ENCODE measurements around the gene CRYZL1. TPM values are rescaled to one million over a fixed set of nuclear protein-coding genes. Genes with fewer than 3 reads are reported as not detected.

The CRYZL1 gene
- total RNA-seq, 1 experiment from 2014 or later = 13.5 TPM

DNA sequence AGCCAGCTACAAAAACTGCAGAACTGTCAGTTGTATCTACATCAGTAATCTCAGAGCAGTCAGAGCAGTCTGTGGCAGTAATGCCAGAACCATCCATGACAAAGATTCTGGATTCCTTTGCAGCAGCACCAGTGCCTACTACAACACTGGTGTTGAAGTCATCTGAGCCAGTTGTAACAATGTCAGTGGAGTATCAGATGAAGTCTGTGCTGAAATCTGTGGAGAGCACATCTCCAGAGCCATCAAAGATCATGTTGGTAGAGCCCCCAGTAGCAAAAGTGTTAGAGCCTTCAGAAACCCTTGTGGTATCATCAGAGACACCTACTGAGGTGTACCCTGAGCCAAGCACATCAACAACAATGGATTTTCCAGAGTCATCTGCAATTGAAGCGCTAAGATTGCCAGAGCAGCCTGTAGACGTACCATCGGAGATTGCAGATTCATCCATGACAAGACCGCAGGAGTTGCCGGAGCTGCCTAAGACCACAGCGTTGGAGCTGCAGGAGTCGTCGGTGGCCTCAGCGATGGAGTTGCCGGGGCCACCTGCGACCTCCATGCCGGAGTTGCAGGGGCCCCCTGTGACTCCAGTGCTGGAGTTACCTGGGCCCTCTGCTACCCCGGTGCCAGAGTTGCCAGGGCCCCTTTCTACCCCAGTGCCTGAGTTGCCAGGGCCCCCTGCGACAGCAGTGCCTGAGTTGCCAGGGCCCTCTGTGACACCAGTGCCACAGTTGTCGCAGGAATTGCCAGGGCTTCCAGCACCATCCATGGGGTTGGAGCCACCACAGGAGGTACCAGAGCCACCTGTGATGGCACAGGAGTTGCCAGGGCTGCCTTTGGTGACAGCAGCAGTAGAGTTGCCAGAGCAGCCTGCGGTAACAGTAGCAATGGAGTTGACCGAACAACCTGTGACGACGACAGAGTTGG lies 91.4 kb downstream of the CRYZL1 start:
- no peak overlapping the region for H2BK20ac ChIP-seq (ENCODE audit: low read depth, low read length, poor library complexity, severe bottlenecking)
- no peak overlapping the region for H4K8ac ChIP-seq (replicated peaks; ENCODE audit: insufficient read length, low read depth, low read length)
- no peak overlapping the region for H2AFZ ChIP-seq (ENCODE audit: low read length)
- H4K91ac ChIP-seq (ENCODE audit: insufficient read length, low read depth, low read length) = no peak overlapping the region
- H2AK5ac ChIP-seq (ENCODE audit: insufficient read length, low read length) = no peak overlapping the region
- no peak overlapping the region for H3K56ac ChIP-seq (ENCODE audit: insufficient read length, low read depth, low read length)
- Mint-ChIP-seq H3K36me3 (ENCODE audit: insufficient read depth in 1 of 3, low read depth in 3 of 3) (peaks cover 63 to 91% (median 81%) of the 10 kb centered on the region in 3 experiments), H3K4me3 (no peak overlapping the region), H3K9me3 (no peaks in the 10 kb centered on the region), H3K4me1 (peaks cover 6 to 10% of the 10 kb centered on the region in 2 experiments), H3K27ac (no peak overlapping the region), H3K27me3 (ENCODE audit: low read depth) (no peaks in the 10 kb centered on the region)
- H4K5ac ChIP-seq (ENCODE audit: insufficient read length, low read depth, low read length) = no peak overlapping the region
- H3K79me1 ChIP-seq (ENCODE audit: insufficient read depth, low read depth, low read length, poor library complexity, severe bottlenecking) = peaks cover 13% of the 10 kb centered on the region
- no peak for DNase-seq
- H2BK12ac ChIP-seq (ENCODE audit: insufficient read length, low read depth, low read length) = no peak overlapping the region
- H3K23ac ChIP-seq (ENCODE audit: insufficient read length, low read depth, low read length) = no peak overlapping the region
- no peak overlapping the region for H2BK5ac ChIP-seq (ENCODE audit: insufficient read length, low read length)
- no peaks in the 10 kb centered on the region for H3K9me3 ChIP-seq (ENCODE audit: control insufficient read depth, low read depth, low read length)
- H3K27ac ChIP-seq (ENCODE audit: insufficient read length, low read depth, low read length) = no peak overlapping the region
- H3K4me2 ChIP-seq (ENCODE audit: insufficient read depth, insufficient read length, low read length) = no peak overlapping the region
- no peaks in the 10 kb centered on the region for H3K4me1 ChIP-seq (ENCODE audit: insufficient read depth, low read length)
- no peaks in the 10 kb centered on the region for H4K20me1 ChIP-seq (ENCODE audit: control insufficient read depth, insufficient read depth, insufficient read length)
- WGBS (ENCODE audit: extremely low coverage, insufficient read length, low lambda C conversion rate) = no CpG with 5 or more reads among the region's 19 CpGs
- no peak overlapping the region for H2BK15ac ChIP-seq (ENCODE audit: low read depth, low read length)
- TF ChIP-seq, protein P1, sequence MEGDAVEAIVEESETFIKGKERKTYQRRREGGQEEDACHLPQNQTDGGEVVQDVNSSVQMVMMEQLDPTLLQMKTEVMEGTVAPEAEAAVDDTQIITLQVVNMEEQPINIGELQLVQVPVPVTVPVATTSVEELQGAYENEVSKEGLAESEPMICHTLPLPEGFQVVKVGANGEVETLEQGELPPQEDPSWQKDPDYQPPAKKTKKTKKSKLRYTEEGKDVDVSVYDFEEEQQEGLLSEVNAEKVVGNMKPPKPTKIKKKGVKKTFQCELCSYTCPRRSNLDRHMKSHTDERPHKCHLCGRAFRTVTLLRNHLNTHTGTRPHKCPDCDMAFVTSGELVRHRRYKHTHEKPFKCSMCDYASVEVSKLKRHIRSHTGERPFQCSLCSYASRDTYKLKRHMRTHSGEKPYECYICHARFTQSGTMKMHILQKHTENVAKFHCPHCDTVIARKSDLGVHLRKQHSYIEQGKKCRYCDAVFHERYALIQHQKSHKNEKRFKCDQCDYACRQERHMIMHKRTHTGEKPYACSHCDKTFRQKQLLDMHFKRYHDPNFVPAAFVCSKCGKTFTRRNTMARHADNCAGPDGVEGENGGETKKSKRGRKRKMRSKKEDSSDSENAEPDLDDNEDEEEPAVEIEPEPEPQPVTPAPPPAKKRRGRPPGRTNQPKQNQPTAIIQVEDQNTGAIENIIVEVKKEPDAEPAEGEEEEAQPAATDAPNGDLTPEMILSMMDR (conservative IDR thresholded peaks at IDR 0.05) = no peak
- H3K79me2 ChIP-seq (ENCODE audit: insufficient read depth, low read length) = peaks cover 47% of the 10 kb centered on the region
- no peaks in the 10 kb centered on the region for H3K27me3 ChIP-seq (ENCODE audit: insufficient read depth, low read length)
- H3K14ac ChIP-seq (ENCODE audit: insufficient read depth, low read length) = no peak overlapping the region
- H3K18ac ChIP-seq (ENCODE audit: insufficient read length, low read depth, low read length) = no peak overlapping the region
- H3K9ac ChIP-seq (ENCODE audit: extremely low read depth, insufficient read length, low read length) = no peak overlapping the region
- H3T11ph ChIP-seq (ENCODE audit: low read length) = no peak overlapping the region
- no peak overlapping the region for H2BK120ac ChIP-seq (ENCODE audit: low read depth, low read length, poor library complexity, severe bottlenecking)
- no peaks in the 10 kb centered on the region for H3K23me2 ChIP-seq (ENCODE audit: insufficient read length, low read depth, low read length, poor library complexity, severe bottlenecking)
- no peak overlapping the region for H3K4ac ChIP-seq (ENCODE audit: low read depth, low read length)
